ENCODE results near the gene ARHGEF4. TPM values are rescaled to one million over a fixed set of nuclear protein-coding genes. Genes with fewer than 3 reads are reported as not detected.

Gene ARHGEF4
- total RNA-seq, 1 donor from 2014 or later: 4.8 TPM

GRCh38 chr2:131054488-131054887, 217.8 kb downstream of the ARHGEF4 start:
- Histone ChIP-seq H3K4me3 (ENCODE audit: insufficient read depth, low read depth, low read length) (no peak overlapping the region), H3K36me3 (ENCODE audit: insufficient read depth, low read length) (peaks cover 43% of the 10 kb centered on the region), H3K9ac (ENCODE audit: low read length) (no peak overlapping the region), H3K79me2 (ENCODE audit: insufficient read depth, low read length) (peaks cover 87% of the 10 kb centered on the region), H2AFZ (ENCODE audit: low read depth, low read length) (no peak overlapping the region), H4K20me1 (ENCODE audit: insufficient read depth, low read length) (peaks cover 92% of the 10 kb centered on the region), H3K4me2 (ENCODE audit: low read length) (no peak overlapping the region), H3K4me1 (ENCODE audit: insufficient read depth, low read length) (peaks cover 14% of the 10 kb centered on the region), H3K9me3 (ENCODE audit: insufficient read depth, low read depth, low read length) (no peaks in the 10 kb centered on the region), H3K27ac (ENCODE audit: low read depth, low read length) (no peak overlapping the region), H3K27me3 (ENCODE audit: insufficient read depth, low read length) (no peaks in the 10 kb centered on the region)
- TF ChIP-seq EZH2 (IDR thresholded peaks at IDR 0.05; ENCODE audit: insufficient read depth, low read length) (no peak), CTCF (IDR thresholded peaks at IDR 0.05; ENCODE audit: insufficient read depth, low read depth, low read length) (no peak)
- Mint-ChIP-seq H3K9me3 (ENCODE audit: unreplicated experiment) (no peaks in the 10 kb centered on the region), H3K27ac (ENCODE audit: unreplicated experiment) (no peak overlapping the region), H3K36me3 (ENCODE audit: low read depth, unreplicated experiment) (peaks cover 25% of the 10 kb centered on the region), H3K27me3 (ENCODE audit: low read depth, unreplicated experiment) (no peaks in the 10 kb centered on the region), H3K4me1 (ENCODE audit: low read depth, unreplicated experiment) (peaks cover 22% of the 10 kb centered on the region), H3K4me3 (ENCODE audit: unreplicated experiment) (no peak overlapping the region)
- no peak for DNase-seq (ENCODE audit: low read depth)
- FAIRE-seq: no peak

DNA sequence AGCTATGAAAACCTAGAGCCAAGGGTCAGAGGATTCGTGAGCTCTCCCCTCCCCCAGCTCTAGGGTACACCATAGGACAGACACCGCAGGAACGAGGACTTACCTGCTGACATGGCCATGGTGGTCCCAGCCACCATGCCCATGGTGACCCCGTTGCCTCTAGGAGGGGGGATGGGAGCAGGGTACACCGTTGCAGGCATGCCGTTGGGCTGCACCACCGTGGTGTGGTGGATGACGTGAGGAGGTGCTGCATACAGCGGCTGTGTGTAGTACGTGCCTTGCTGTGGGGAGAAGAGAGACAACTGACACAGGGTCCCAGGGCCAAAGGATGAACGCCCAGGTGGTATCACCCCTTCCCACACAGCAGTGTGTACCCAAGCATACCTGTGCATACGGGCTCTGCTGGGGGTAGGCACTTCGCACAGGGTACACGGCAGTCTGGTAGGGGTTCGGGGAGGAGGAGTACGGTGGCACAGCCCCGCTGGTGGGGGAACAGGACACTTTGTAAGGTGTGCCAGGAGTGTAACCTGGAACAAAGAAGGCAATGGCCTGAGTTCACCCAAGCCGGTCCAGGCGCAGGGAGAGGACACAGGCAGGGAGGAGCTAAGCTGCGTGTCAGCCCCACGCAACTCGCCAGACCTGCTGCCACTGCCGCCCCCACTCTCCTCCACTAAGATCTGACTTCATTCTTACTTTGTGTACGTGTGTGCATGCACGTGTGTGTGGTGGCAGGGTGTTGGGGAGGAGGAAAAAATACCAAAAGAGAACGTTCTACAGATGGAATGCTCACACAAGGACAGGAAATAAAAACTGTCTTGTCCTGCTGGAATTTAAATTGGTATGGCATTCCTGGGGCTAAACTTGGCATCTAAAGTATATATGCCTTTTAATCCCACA, 218.7 kb downstream of the ARHGEF4 start:
- FAIRE-seq: peak; percentile 77
- H3K4me3 ChIP-seq (ENCODE audit: insufficient read depth, low read depth, low read length): no peak overlapping the region
- Mint-ChIP-seq H3K9me3 (ENCODE audit: unreplicated experiment) (no peaks in the 10 kb centered on the region), H3K27ac (ENCODE audit: unreplicated experiment) (no peak overlapping the region), H3K27me3 (ENCODE audit: low read depth, unreplicated experiment) (no peaks in the 10 kb centered on the region), H3K4me1 (ENCODE audit: low read depth, unreplicated experiment) (peaks cover 22% of the 10 kb centered on the region), H3K36me3 (ENCODE audit: low read depth, unreplicated experiment) (peaks cover 23% of the 10 kb centered on the region), H3K4me3 (ENCODE audit: unreplicated experiment) (no peak overlapping the region)
- H3K27ac ChIP-seq (ENCODE audit: low read depth, low read length): peak overlapping the region; percentile 61
- H2AFZ ChIP-seq (ENCODE audit: low read depth, low read length): no peak overlapping the region
- peak overlapping the region; percentile 51 for H3K9ac ChIP-seq (ENCODE audit: low read length)
- peaks cover 34% of the 10 kb centered on the region for H3K36me3 ChIP-seq (ENCODE audit: insufficient read depth, low read length)
- H3K4me1 ChIP-seq (ENCODE audit: insufficient read depth, low read length): peaks cover 14% of the 10 kb centered on the region
- peak; percentile 65 for DNase-seq (ENCODE audit: low read depth)
- no peaks in the 10 kb centered on the region for H3K27me3 ChIP-seq (ENCODE audit: insufficient read depth, low read length)
- peak overlapping the region; percentile 36 for H3K4me2 ChIP-seq (ENCODE audit: low read length)
- no peak for TF ChIP-seq EZH2 (IDR thresholded peaks at IDR 0.05; ENCODE audit: insufficient read depth, low read length)
- no peak for TF ChIP-seq CTCF (IDR thresholded peaks at IDR 0.05; ENCODE audit: insufficient read depth, low read depth, low read length)
- H3K9me3 ChIP-seq (ENCODE audit: insufficient read depth, low read depth, low read length): no peaks in the 10 kb centered on the region
- peaks cover 97% of the 10 kb centered on the region for H4K20me1 ChIP-seq (ENCODE audit: insufficient read depth, low read length)
- peaks cover 92% of the 10 kb centered on the region for H3K79me2 ChIP-seq (ENCODE audit: insufficient read depth, low read length)

Measured in astrocyte (in vitro differentiated cells and primary cell).